ENCODE data around the gene ARRB2. TPM values are rescaled to one million over a fixed set of nuclear protein-coding genes. Genes with fewer than 3 reads are reported as not detected.

Gene ARRB2
- total RNA-seq, 1 donor from 2014 or later: 28.0 TPM

DNA sequence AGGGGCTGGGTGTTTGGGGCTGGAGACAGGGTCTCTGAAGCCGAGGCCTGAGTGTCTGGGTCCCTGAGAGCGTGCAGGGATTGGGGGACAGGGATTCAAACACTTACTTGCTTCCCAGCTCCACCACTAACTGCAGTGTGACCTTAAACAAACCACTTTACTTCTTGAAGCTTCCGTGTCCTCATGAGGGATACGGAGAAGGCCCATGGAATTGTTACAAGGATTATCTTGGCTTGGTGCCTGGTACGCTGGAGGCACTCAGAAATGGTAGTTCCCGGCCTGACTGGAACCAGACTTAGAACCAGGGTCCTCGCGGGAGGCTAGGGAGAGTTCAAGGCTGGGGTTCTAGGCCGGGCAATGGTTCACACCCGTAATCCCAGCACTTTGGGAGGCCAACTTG, 32.2 kb downstream of the ARRB2 start:
- Histone ChIP-seq H3K4me3 (no peak overlapping the region), H3K36me3 (no peaks in the 10 kb centered on the region), H3K27me3 (peaks cover 4% of the 10 kb centered on the region), H3K4me1 (peaks cover 28% of the 10 kb centered on the region), H3K27ac (no peak overlapping the region), H3K9me3 (no peaks in the 10 kb centered on the region)
- TF ChIP-seq, protein P1, sequence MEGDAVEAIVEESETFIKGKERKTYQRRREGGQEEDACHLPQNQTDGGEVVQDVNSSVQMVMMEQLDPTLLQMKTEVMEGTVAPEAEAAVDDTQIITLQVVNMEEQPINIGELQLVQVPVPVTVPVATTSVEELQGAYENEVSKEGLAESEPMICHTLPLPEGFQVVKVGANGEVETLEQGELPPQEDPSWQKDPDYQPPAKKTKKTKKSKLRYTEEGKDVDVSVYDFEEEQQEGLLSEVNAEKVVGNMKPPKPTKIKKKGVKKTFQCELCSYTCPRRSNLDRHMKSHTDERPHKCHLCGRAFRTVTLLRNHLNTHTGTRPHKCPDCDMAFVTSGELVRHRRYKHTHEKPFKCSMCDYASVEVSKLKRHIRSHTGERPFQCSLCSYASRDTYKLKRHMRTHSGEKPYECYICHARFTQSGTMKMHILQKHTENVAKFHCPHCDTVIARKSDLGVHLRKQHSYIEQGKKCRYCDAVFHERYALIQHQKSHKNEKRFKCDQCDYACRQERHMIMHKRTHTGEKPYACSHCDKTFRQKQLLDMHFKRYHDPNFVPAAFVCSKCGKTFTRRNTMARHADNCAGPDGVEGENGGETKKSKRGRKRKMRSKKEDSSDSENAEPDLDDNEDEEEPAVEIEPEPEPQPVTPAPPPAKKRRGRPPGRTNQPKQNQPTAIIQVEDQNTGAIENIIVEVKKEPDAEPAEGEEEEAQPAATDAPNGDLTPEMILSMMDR (IDR thresholded peaks at IDR 0.05): no peak
- TF ChIP-seq POLR2AphosphoS5 (IDR thresholded peaks at IDR 0.05; ENCODE audit: insufficient read depth in 1 of 2, low read depth in 1 of 2): no peak
- no peak for TF ChIP-seq POLR2A (IDR thresholded peaks at IDR 0.05)
- DNase-seq (ENCODE audit: extremely low spot score in 2 of 2): no peak
- intact Hi-C loops (cut with DNase I): no loop called here

DNA sequence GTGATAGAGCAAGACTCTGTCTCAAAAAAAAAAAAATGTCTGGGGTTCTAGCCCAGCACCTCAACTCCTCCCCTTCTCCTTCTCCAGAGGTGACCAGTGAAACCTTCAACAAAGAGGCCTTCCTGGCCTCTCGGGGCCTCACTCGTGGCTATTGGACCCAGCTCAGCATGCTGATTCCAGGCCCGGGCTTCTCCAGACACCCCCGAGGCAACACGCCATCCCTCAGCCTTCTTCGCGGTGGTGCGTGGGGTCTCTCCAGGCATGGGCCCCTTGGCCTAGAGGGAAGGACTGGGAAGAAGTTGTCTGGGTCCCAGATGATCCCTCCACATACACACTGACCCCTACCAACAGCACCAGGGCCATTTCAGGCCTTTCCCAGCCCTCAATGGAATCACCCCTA, 32.8 kb downstream of the ARRB2 start:
- H3K4me1 ChIP-seq: peaks cover 26% of the 10 kb centered on the region
- no peaks in the 10 kb centered on the region for H3K9me3 ChIP-seq
- H3K4me3 ChIP-seq: no peak overlapping the region
- peaks cover 4% of the 10 kb centered on the region for H3K27me3 ChIP-seq
- TF ChIP-seq POLR2AphosphoS5 (IDR thresholded peaks at IDR 0.05; ENCODE audit: insufficient read depth in 1 of 2, low read depth in 1 of 2) (no peak), POLR2A (IDR thresholded peaks at IDR 0.05) (no peak)
- TF ChIP-seq, protein P1 (IDR thresholded peaks at IDR 0.05): no peak
- intact Hi-C loops (cut with DNase I): no loop called here
- H3K27ac ChIP-seq: no peak overlapping the region
- DNase-seq (ENCODE audit: extremely low spot score in 2 of 2): no peak
- no peaks in the 10 kb centered on the region for H3K36me3 ChIP-seq

DNA sequence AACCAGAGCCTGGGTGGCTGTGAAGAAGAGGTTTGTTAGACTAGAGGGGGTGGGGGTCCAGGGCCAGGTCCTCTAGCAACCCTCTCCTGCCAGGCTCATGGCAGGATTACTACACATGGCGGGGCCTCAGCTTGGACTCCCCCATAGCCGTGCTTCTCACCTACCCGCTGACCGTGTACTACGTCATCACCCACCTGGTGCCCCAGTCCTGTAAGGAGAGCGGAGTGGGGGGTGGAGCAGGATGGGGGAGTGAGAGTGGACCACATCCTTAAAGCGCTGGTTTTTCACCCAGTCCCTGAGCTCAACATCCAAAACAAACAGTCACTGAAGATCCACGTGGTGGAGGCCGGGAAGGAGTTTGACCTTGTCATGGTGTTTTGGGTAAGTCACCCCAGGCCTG, 33.5 kb downstream of the ARRB2 start:
- TF ChIP-seq, protein P1 (IDR thresholded peaks at IDR 0.05): no peak
- TF ChIP-seq POLR2AphosphoS5 (IDR thresholded peaks at IDR 0.05; ENCODE audit: insufficient read depth in 1 of 2, low read depth in 1 of 2) (no peak), POLR2A (IDR thresholded peaks at IDR 0.05) (no peak)
- Histone ChIP-seq H3K9me3 (no peaks in the 10 kb centered on the region), H3K27me3 (peaks cover 4% of the 10 kb centered on the region), H3K4me3 (no peak overlapping the region), H3K36me3 (no peaks in the 10 kb centered on the region), H3K27ac (no peak overlapping the region), H3K4me1 (peaks cover 19% of the 10 kb centered on the region)
- intact Hi-C loops (cut with DNase I): no loop called here
- DNase-seq (ENCODE audit: extremely low spot score in 2 of 2): no peak

DNA sequence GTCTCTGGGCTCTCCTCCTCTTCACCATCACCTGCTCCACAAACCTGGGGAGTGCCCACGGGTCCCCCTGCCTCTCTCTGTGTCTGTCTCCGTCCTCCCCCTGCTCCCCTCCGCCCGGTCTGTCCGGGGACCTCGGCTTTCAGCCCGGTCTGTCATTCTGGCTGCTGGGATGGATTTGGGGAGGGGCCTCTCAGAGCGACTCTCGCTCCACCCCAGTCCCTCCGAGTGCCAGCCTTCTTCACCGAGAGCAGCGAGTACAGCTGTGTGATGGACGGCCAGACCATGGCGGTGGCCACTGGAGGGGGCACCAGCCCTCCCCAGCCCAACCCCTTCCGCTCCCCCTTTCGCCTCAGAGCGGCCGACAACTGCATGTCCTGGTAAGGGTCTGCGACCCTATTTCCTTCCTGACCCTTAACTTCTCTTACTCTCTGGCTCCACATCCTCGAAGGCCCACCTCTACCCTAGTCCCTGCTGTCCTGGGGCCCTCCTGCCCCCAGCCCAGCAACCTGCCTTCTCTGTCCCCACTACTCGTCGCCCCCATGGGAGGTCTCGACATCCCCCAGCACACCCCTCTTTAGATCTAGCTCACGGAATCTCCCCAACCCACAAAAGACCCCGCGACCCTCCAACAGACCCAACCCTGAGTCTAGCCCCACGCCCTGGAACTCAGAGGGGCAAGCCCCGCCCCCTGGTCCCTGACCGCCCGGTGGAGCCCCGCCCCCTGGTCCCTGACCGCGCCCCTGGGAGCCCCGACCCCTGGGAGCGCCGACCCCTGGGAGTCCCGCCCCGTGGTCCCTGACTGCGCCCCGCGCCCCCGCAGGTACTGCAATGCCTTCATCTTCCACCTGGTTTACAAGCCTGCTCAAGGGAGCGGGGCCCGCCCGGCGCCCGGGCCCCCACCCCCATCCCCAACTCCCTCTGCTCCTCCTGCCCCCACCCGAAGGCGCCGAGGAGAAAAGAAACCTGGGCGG, 34.9 kb downstream of the ARRB2 start:
- peaks cover 4% of the 10 kb centered on the region for H3K27me3 ChIP-seq
- intact Hi-C loops (cut with DNase I): no loop called here
- H3K9me3 ChIP-seq: no peaks in the 10 kb centered on the region
- H3K4me1 ChIP-seq: peaks cover 10% of the 10 kb centered on the region
- H3K27ac ChIP-seq: no peak overlapping the region
- DNase-seq (ENCODE audit: extremely low spot score in 2 of 2): no peak
- no peaks in the 10 kb centered on the region for H3K36me3 ChIP-seq
- TF ChIP-seq POLR2AphosphoS5 (IDR thresholded peaks at IDR 0.05; ENCODE audit: insufficient read depth in 1 of 2, low read depth in 1 of 2) (no peak), POLR2A (IDR thresholded peaks at IDR 0.05) (no peak)
- TF ChIP-seq, protein P1 (IDR thresholded peaks at IDR 0.05): no peak
- no peak overlapping the region for H3K4me3 ChIP-seq

DNA sequence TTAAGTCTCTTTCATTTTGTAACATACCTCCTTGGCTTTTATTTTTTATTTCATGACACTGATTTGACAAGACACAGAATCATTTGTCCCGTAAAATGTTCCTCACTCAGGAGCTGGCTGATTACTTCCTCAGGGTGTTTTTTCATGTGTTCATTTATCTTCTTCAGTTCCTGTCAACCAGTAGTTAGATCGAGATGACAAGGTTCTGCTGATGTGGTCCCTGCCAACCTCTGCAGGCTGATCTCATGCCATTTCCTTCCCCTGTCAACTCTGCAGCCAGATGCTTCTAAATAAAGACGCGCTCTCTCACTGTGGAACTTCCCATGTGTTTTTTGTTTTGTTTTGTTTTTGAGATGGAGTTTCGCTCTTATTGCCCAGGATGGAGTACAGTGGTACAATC, 37.4 kb downstream of the ARRB2 start:
- H3K4me3 ChIP-seq: no peak overlapping the region
- H3K36me3 ChIP-seq: no peaks in the 10 kb centered on the region
- no peak for DNase-seq (ENCODE audit: extremely low spot score in 2 of 2)
- H3K9me3 ChIP-seq: no peaks in the 10 kb centered on the region
- H3K4me1 ChIP-seq: peaks cover 10% of the 10 kb centered on the region
- H3K27ac ChIP-seq: no peak overlapping the region
- peaks cover 4% of the 10 kb centered on the region for H3K27me3 ChIP-seq
- intact Hi-C loops (cut with DNase I): no loop called here
- TF ChIP-seq, protein P1 (IDR thresholded peaks at IDR 0.05): no peak
- TF ChIP-seq POLR2A (IDR thresholded peaks at IDR 0.05) (no peak), POLR2AphosphoS5 (IDR thresholded peaks at IDR 0.05; ENCODE audit: insufficient read depth in 1 of 2, low read depth in 1 of 2) (no peak)

All from vagina (tissue), 2 donors.